ENCODE measurements around the gene SWI5. TPM values are rescaled to one million over a fixed set of nuclear protein-coding genes. Genes with fewer than 3 reads are reported as not detected.
A peak's percentile ranks its signal among the peaks of the same experiment; 100 is the strongest.

SWI5 gene
- total and polyA plus RNA-seq, 9 of the 15 experiments (the other 6 are each of a cell fraction or from before 2014, with no cell fraction given), result 62.8 to 133 (median 95.9) TPM

GRCh38 chr9:128253140-128253990 lies 22.7 kb upstream of the SWI5 start:
- H3K79me2 ChIP-seq (ENCODE audit: control insufficient read depth, insufficient read depth, low read length), result peaks cover 29% of the 10 kb centered on the region; the same call in 2 of the 3 replicates

More at GRCh38 chr9:128253140-128253990, 22.7 kb upstream of the SWI5 start:
- BruUV-seq (replicated peaks), result no TSS peak
- ChIA-PET POLR2A (interaction anchor here (0.5 to 4.1 kb wide), 11 partner anchors 9 to 87 kb away, joined by 3 to 37 read pairs (median 4); partner anchors contain the start of genes GOLGA2 and SWI5), CTCF (ENCODE audit: low intra/inter-chr PET ratio) (no interaction called here)
- 83% methylated on average over 31 of the region's 31 CpGs for WGBS (ENCODE audit: insufficient coverage, low coverage, missing lambda C conversion rate)
- H3K9ac ChIP-seq (ENCODE audit: insufficient read depth in 1 of 2, low read depth in 2 of 2, low read length in 2 of 2), result peak overlapping the region in 1 of 2 experiments; percentile 96; a peak in 2 of 4 replicates
- H3K4me1 ChIP-seq (replicated peaks in 1 of 2; ENCODE audit: control insufficient read depth in 2 of 2, insufficient read depth in 2 of 2, low read length in 2 of 2), result peaks cover 51 to 77% of the 10 kb centered on the region in 2 experiments
- peaks cover 44% of the 10 kb centered on the region; the same call in 2 of the 3 replicates for H3K36me3 ChIP-seq (ENCODE audit: control insufficient read depth, insufficient read depth, low read length)
- intact Hi-C loops (cut with micrococcal nuclease) (no loop called here), in situ Hi-C loops (cut with MboI) (no loop called here)
- H3K4me3 ChIP-seq, result no peak overlapping the region
- DNase-seq (ENCODE audit: extremely low read depth in 1 of 4, low spot score in 3 of 4), result peak in 1 of 4 experiments; percentile 22
- ATAC-seq, result no peak
- peak overlapping the region; percentile 50; the same call in 1 of the 3 replicates for H3K27ac ChIP-seq (ENCODE audit: extremely low read depth, low read depth, low read length)
- no peaks in the 10 kb centered on the region for H3K27me3 ChIP-seq (ENCODE audit: control insufficient read depth in 2 of 2, insufficient read depth in 2 of 2, low read length in 2 of 2)
- FAIRE-seq, result no peak
- peak in 1 of 2 experiments; percentile 11; a peak in 1 of 4 replicates for TF ChIP-seq SRF (CRISPR knock-in tag; IDR thresholded peaks at IDR 0.05)
- TF ChIP-seq TAF15 (IDR thresholded peaks at IDR 0.05; ENCODE audit: low read depth, low read length), result no peak
- TF ChIP-seq YY1 (IDR thresholded peaks at IDR 0.05; ENCODE audit: borderline replicate concordance in 1 of 3, control insufficient read depth in 1 of 3, extremely low read depth in 1 of 3, insufficient read depth in 3 of 3, insufficient read length in 1 of 3, insufficient replicate concordance in 2 of 3, low read depth in 1 of 3, low read length in 2 of 3), result peak in 1 of 3 experiments; percentile 11
- 0 out of 6 replicates have a peak, but pooled peaks of 1 of the 3 experiments have one; percentile 2 for TF ChIP-seq CTCF (IDR thresholded peaks at IDR 0.05 in 2 of 3, conservative IDR thresholded peaks at IDR 0.05 in 1 of 3; ENCODE audit: insufficient read depth in 2 of 3, low read depth in 1 of 3, low read length in 3 of 3)
- TF ChIP-seq SAP30 (IDR thresholded peaks at IDR 0.05; ENCODE audit: borderline replicate concordance, insufficient read depth, low read depth, low read length, poor library complexity, severe bottlenecking), result peak; percentile 1
- TF ChIP-seq RBBP5 (IDR thresholded peaks at IDR 0.05; ENCODE audit: borderline replicate concordance, insufficient read depth, low read length, poor library complexity, severe bottlenecking), result peak; percentile 18
- H2AFZ ChIP-seq (ENCODE audit: low read depth, low read length), result no peak overlapping the region
- no peaks in the 10 kb centered on the region for H3K9me1 ChIP-seq (ENCODE audit: control insufficient read depth, insufficient read depth, low read length)
- H3K4me2 ChIP-seq (ENCODE audit: insufficient read depth, low read length), result no peak overlapping the region; the same call in 1 of the 2 replicates
- H4K20me1 ChIP-seq (replicated peaks; ENCODE audit: control insufficient read depth, insufficient read depth, low read length), result peaks cover 5% of the 10 kb centered on the region; the same call in 1 of the 2 replicates
- no peaks in the 10 kb centered on the region for H3K9me3 ChIP-seq (replicated peaks; ENCODE audit: control insufficient read depth, insufficient read depth, low read depth, low read length)
